Fibroblast of lung (primary cell): ENCODE measurements around the gene TRPM7. TPM values are rescaled to one million over a fixed set of nuclear protein-coding genes. Genes with fewer than 3 reads are reported as not detected.

Source experiments
- DNase-seq, 2 donors: peaks; one replicate each; pipeline versions ENCODE4 v3.0.0 to v3.0.0-alpha.2; 2010; ENCODE audit warnings: low read depth in 2 of 2
- H2AFZ ChIP-seq: 2 replicates; pipeline ENCODE4 v1.5.1; 2012; ENCODE audit warnings: low read length, control low read depth, inconsistent platforms
- H3K27ac ChIP-seq: 2 replicates; pipeline ENCODE4 v1.5.1; 2011; ENCODE audit warnings: low read length, control low read depth; ENCODE audit not compliant: insufficient read depth
- H3K27me3 ChIP-seq: 2 replicates; pipeline ENCODE4 v1.5.1; 2011; ENCODE audit warnings: mild to moderate bottlenecking, low read length; ENCODE audit not compliant: control insufficient read depth, insufficient read depth
- H3K36me3 ChIP-seq: 2 replicates; pipeline ENCODE4 v1.5.1; 2011; ENCODE audit warnings: low read length; ENCODE audit not compliant: control insufficient read depth, insufficient read depth
- H3K4me1 ChIP-seq: 2 replicates; pipeline ENCODE4 v1.5.1; 2011; ENCODE audit warnings: low read length; ENCODE audit not compliant: control insufficient read depth, insufficient read depth; ENCODE audit errors: extremely low read depth
- H3K4me2 ChIP-seq: 2 replicates; pipeline ENCODE4 v1.5.1; 2011; ENCODE audit warnings: low read length, control low read depth; ENCODE audit not compliant: insufficient read depth; ENCODE audit errors: extremely low read depth
- H3K4me3 ChIP-seq, 4 experiments: fragments of 200-600 bp in 1 of 4; sonication (generic) in 1 of 4; replicated peaks in 1 of 4; 2 replicates each; pipeline ENCODE4 v1.5.1; 2011 to 2016; ENCODE audit warnings: low read length in 4 of 4, low read depth in 3 of 4, mild to moderate bottlenecking in 3 of 4, control low read depth in 2 of 4, inconsistent platforms in 1 of 4, mixed read lengths in 1 of 4; ENCODE audit not compliant: insufficient read depth in 1 of 4; ENCODE audit errors: control extremely low read depth in 1 of 4
- H3K79me2 ChIP-seq: 2 replicates; pipeline ENCODE4 v1.5.1; 2012; ENCODE audit warnings: mild to moderate bottlenecking, low read length, inconsistent platforms; ENCODE audit not compliant: control insufficient read depth, insufficient read depth
- H3K9ac ChIP-seq: 2 replicates; pipeline ENCODE4 v1.5.1; 2011; ENCODE audit warnings: mild to moderate bottlenecking, low read length, control low read depth; ENCODE audit not compliant: insufficient read depth
- H3K9me3 ChIP-seq: 2 replicates; pipeline ENCODE4 v1.5.1; 2012; ENCODE audit warnings: low read depth, low read length; ENCODE audit not compliant: control insufficient read depth, insufficient read depth
- H4K20me1 ChIP-seq: 2 replicates; pipeline ENCODE4 v1.5.1; 2011; ENCODE audit warnings: low read length; ENCODE audit not compliant: control insufficient read depth, insufficient read depth; ENCODE audit errors: extremely low read depth
- EZH2 ChIP-seq: IDR thresholded peaks from 2 replicates; pipeline ENCODE4 v1.5.1; 2012; ENCODE audit warnings: low read length, control low read depth, mild to moderate bottlenecking; ENCODE audit errors: missing control alignments
- polyA plus RNA-seq, 2 donors: library from polyadenylated mRNA; depleted of rRNA in 1 of 2; stranded (reverse) in 1 of 2; unstranded in 1 of 2; fragments of >200 nt; gene quantifications; 2 replicates each; pipeline ENCODE4 v1.2.1, GENCODE V29; 2011 to 2012; ENCODE audit warnings: missing spikeins in 1 of 2
- total RNA-seq: library from RNA; depleted of rRNA; stranded (reverse); fragments of >200 nt; gene quantifications from 2 replicates; pipeline ENCODE4 v1.2.1, GENCODE V29; 2014
- TF ChIP-seq, protein P1 (sequence below), 2 donors: IDR thresholded peaks in 1 of 2; conservative IDR thresholded peaks in 1 of 2; 1 replicate in 1 of 2; 2 replicates in 1 of 2; pipeline ENCODE4 v1.5.1; 2011 to 2012; ENCODE audit warnings: low read length in 2 of 2, control low read depth in 1 of 2, inconsistent platforms in 1 of 2, low read depth in 1 of 2, mild to moderate bottlenecking in 1 of 2

Gene TRPM7
- total and polyA plus RNA-seq, 2 donors (not counting 1 experiment from before 2014, with no cell fraction given): 30.3 to 64.4 TPM

GRCh38 chr15:50519740-50520425 lies 166.7 kb downstream of the TRPM7 start:
- no peaks in the 10 kb centered on the region for H3K27me3 ChIP-seq
- no peaks in the 10 kb centered on the region for H3K36me3 ChIP-seq
- H3K4me3 ChIP-seq: no peak overlapping the region
- H2AFZ ChIP-seq: no peak overlapping the region
- no peak overlapping the region for H3K4me2 ChIP-seq
- TF ChIP-seq, protein P1, sequence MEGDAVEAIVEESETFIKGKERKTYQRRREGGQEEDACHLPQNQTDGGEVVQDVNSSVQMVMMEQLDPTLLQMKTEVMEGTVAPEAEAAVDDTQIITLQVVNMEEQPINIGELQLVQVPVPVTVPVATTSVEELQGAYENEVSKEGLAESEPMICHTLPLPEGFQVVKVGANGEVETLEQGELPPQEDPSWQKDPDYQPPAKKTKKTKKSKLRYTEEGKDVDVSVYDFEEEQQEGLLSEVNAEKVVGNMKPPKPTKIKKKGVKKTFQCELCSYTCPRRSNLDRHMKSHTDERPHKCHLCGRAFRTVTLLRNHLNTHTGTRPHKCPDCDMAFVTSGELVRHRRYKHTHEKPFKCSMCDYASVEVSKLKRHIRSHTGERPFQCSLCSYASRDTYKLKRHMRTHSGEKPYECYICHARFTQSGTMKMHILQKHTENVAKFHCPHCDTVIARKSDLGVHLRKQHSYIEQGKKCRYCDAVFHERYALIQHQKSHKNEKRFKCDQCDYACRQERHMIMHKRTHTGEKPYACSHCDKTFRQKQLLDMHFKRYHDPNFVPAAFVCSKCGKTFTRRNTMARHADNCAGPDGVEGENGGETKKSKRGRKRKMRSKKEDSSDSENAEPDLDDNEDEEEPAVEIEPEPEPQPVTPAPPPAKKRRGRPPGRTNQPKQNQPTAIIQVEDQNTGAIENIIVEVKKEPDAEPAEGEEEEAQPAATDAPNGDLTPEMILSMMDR (conservative IDR thresholded peaks at IDR 0.05 in 1 of 2, IDR thresholded peaks at IDR 0.05 in 1 of 2; ENCODE audit: low read depth in 1 of 2, low read length in 2 of 2): no peak
- no peak for TF ChIP-seq EZH2
- H3K79me2 ChIP-seq: no peaks in the 10 kb centered on the region
- no peaks in the 10 kb centered on the region for H4K20me1 ChIP-seq
- no peaks in the 10 kb centered on the region for H3K4me1 ChIP-seq
- H3K9ac ChIP-seq: no peak overlapping the region
- no peak for DNase-seq
- H3K27ac ChIP-seq: no peak overlapping the region
- no peaks in the 10 kb centered on the region for H3K9me3 ChIP-seq

- H3K27ac ChIP-seq: no peak overlapping the region
- no peak overlapping the region for H2AFZ ChIP-seq
- no peak overlapping the region for H3K4me2 ChIP-seq
- H3K9me3 ChIP-seq: no peaks in the 10 kb centered on the region
- H3K36me3 ChIP-seq: no peaks in the 10 kb centered on the region
- no peak overlapping the region for H3K4me3 ChIP-seq
- H3K79me2 ChIP-seq: no peaks in the 10 kb centered on the region
- H4K20me1 ChIP-seq: no peaks in the 10 kb centered on the region
- TF ChIP-seq, protein P1 (conservative IDR thresholded peaks at IDR 0.05 in 1 of 2, IDR thresholded peaks at IDR 0.05 in 1 of 2; ENCODE audit: low read depth in 1 of 2, low read length in 2 of 2): no peak
- no peak for TF ChIP-seq EZH2
- no peaks in the 10 kb centered on the region for H3K4me1 ChIP-seq
- H3K9ac ChIP-seq: no peak overlapping the region
- no peak for DNase-seq
- no peaks in the 10 kb centered on the region for H3K27me3 ChIP-seq
These were observed 173.6 kb downstream of the TRPM7 start for GRCh38 chr15:50513001-50513400.

Other genes starting within 250 kb of the TRPM7 start
- gene USP50, start 140.1 kb downstream of the TRPM7 start, total RNA-seq: 0.17 TPM in 1 of 2 replicates, not detected in the other
- 0.34 TPM in 1 of 2 replicates, not detected in the other for gene USP50, start 140.1 kb downstream of the TRPM7 start, polyA plus RNA-seq
- gene SPPL2A, start 78.9 kb upstream of the TRPM7 start, total RNA-seq: 48.5 and 97.6 TPM in 2 replicates
- gene SPPL2A, start 78.9 kb upstream of the TRPM7 start, polyA plus RNA-seq: 76.7 and 120 TPM in 2 replicates
- gene AP4E1, start 221.9 kb upstream of the TRPM7 start, total RNA-seq: 14.4 and 19.7 TPM in 2 replicates
- gene AP4E1, start 221.9 kb upstream of the TRPM7 start, polyA plus RNA-seq: 7.2 and 7.3 TPM in 2 replicates